Glutamatergic neuron (in vitro differentiated cells): ENCODE measurements around the gene SMC1B. TPM values are rescaled to one million over a fixed set of nuclear protein-coding genes. Genes with fewer than 3 reads are reported as not detected.

Experiments used
- DNase-seq: peaks from one replicate; pipeline ENCODE4 v3.0.0; 2022
- H3K27ac Mint-ChIP-seq: one replicate; pipeline ENCODE4 v1.8.0; 2020; ENCODE audit warnings: mild to moderate bottlenecking, mixed read lengths, inconsistent platforms; ENCODE audit not compliant: unreplicated experiment
- H3K27me3 Mint-ChIP-seq: one replicate; pipeline ENCODE4 v1.8.0; 2020; ENCODE audit warnings: mild to moderate bottlenecking, moderate library complexity, mixed read lengths, inconsistent platforms; ENCODE audit not compliant: unreplicated experiment
- H3K36me3 Mint-ChIP-seq: one replicate; pipeline ENCODE4 v1.8.0; 2020; ENCODE audit warnings: mild to moderate bottlenecking, mixed read lengths, inconsistent platforms; ENCODE audit not compliant: unreplicated experiment
- H3K4me1 Mint-ChIP-seq: one replicate; pipeline ENCODE4 v1.8.0; 2020; ENCODE audit warnings: mild to moderate bottlenecking, low read depth, mixed read lengths, inconsistent platforms; ENCODE audit not compliant: unreplicated experiment
- H3K4me3 Mint-ChIP-seq: one replicate; pipeline ENCODE4 v1.8.0; 2020; ENCODE audit warnings: mild to moderate bottlenecking, mixed read lengths, inconsistent platforms; ENCODE audit not compliant: unreplicated experiment
- H3K9me3 Mint-ChIP-seq: one replicate; pipeline ENCODE4 v1.8.0; 2020; ENCODE audit warnings: mild to moderate bottlenecking, moderate library complexity, mixed read lengths, inconsistent platforms; ENCODE audit not compliant: unreplicated experiment
- CTCF ChIP-seq: fragments of 200-600 bp; sonication (generic); IDR thresholded peaks from one replicate; pipeline ENCODE4 v1.5.0; 2021; ENCODE audit not compliant: partially characterized antibody, unreplicated experiment
- total RNA-seq: library from RNA; stranded (reverse); fragmentation: NEBNext Ultra II Directional; extraction: Animal tissue kit (Norgen Biotek cat#: 25700); gene quantifications from one replicate; pipeline ENCODE4 v1.2.1, GENCODE V29; 2021; ENCODE audit not compliant: unreplicated experiment

The SMC1B gene
- total RNA-seq, 1 donor from 2014 or later = not detected

GRCh38 chr22:45454275-45454674, 40.9 kb upstream of the SMC1B start:
- Mint-ChIP-seq H3K27me3 (peaks cover 3% of the 10 kb centered on the region), H3K36me3 (no peaks in the 10 kb centered on the region), H3K4me3 (no peak overlapping the region), H3K4me1 (no peaks in the 10 kb centered on the region), H3K9me3 (no peaks in the 10 kb centered on the region), H3K27ac (no peak overlapping the region)
- no peak for TF ChIP-seq CTCF
- DNase-seq = no peak

- no peak for TF ChIP-seq CTCF
- Mint-ChIP-seq H3K36me3 (no peaks in the 10 kb centered on the region), H3K27ac (no peak overlapping the region), H3K4me3 (no peak overlapping the region), H3K4me1 (no peaks in the 10 kb centered on the region), H3K27me3 (peaks cover 3% of the 10 kb centered on the region), H3K9me3 (no peaks in the 10 kb centered on the region)
- DNase-seq = no peak
Observed at GRCh38 chr22:45453764-45454163, 40.4 kb upstream of the SMC1B start.

GRCh38 chr22:45452565-45453379, 39.4 kb upstream of the SMC1B start:
- DNase-seq = no peak
- no peaks in the 10 kb centered on the region for H3K36me3 Mint-ChIP-seq
- peaks cover 3% of the 10 kb centered on the region for H3K27me3 Mint-ChIP-seq
- H3K9me3 Mint-ChIP-seq = no peaks in the 10 kb centered on the region
- TF ChIP-seq CTCF = no peak
- no peak overlapping the region for H3K27ac Mint-ChIP-seq
- H3K4me1 Mint-ChIP-seq = no peaks in the 10 kb centered on the region
- no peak overlapping the region for H3K4me3 Mint-ChIP-seq

- Mint-ChIP-seq H3K4me3 (no peak overlapping the region), H3K27me3 (peaks cover under 1% of the 10 kb centered on the region), H3K27ac (no peak overlapping the region), H3K9me3 (no peaks in the 10 kb centered on the region), H3K36me3 (no peaks in the 10 kb centered on the region), H3K4me1 (no peaks in the 10 kb centered on the region)
- TF ChIP-seq CTCF = no peak
- no peak for DNase-seq
Observed at GRCh38 chr22:45451972-45452371, 38.6 kb upstream of the SMC1B start.

GRCh38 chr22:45450921-45451651, 37.7 kb upstream of the SMC1B start:
- no peak overlapping the region for H3K4me3 Mint-ChIP-seq
- no peak for TF ChIP-seq CTCF
- no peaks in the 10 kb centered on the region for H3K4me1 Mint-ChIP-seq
- no peaks in the 10 kb centered on the region for H3K36me3 Mint-ChIP-seq
- H3K27ac Mint-ChIP-seq = no peak overlapping the region
- H3K9me3 Mint-ChIP-seq = no peaks in the 10 kb centered on the region
- DNase-seq = no peak
- no peaks in the 10 kb centered on the region for H3K27me3 Mint-ChIP-seq
